RWPE2 (cell line): Measurements from ENCODE around the gene CRTC1.
A peak's percentile ranks its signal among the peaks of the same experiment; 100 is the strongest.

Experiments
- ATAC-seq: fragments of 200-7000 bp; cut with Tn5 transposase; 3 replicates; pipeline ENCODE4 v1.9.1; 2021; ENCODE audit warnings: low read depth
- DNase-seq: peaks from one replicate; pipeline ENCODE4 v3.0.0-alpha.2; 2020; ENCODE audit warnings: low spot score
- H3K27ac ChIP-seq: fragments of 450-650 bp; 2 replicates; pipeline ENCODE4 v1.5.1; 2017; ENCODE audit warnings: mild to moderate bottlenecking; ENCODE audit not compliant: poor library complexity, severe bottlenecking
- H3K27me3 ChIP-seq: fragments of 250-450 bp; sonication (Bioruptor Pico); 2 replicates; pipeline ENCODE4 v1.5.1; 2021; ENCODE audit warnings: mild to moderate bottlenecking, moderate library complexity; ENCODE audit not compliant: insufficient read depth, poor library complexity, severe bottlenecking
- H3K36me3 ChIP-seq: fragments of 250-450 bp; sonication (Bioruptor Pico); 2 replicates; pipeline ENCODE4 v1.5.1; 2020; ENCODE audit warnings: low read depth, mild to moderate bottlenecking, moderate library complexity
- H3K4me1 ChIP-seq: fragments of 250-450 bp; sonication (Bioruptor Pico); 2 replicates; pipeline ENCODE4 v1.5.1; 2021; ENCODE audit warnings: mild to moderate bottlenecking, moderate library complexity; ENCODE audit not compliant: insufficient read depth, poor library complexity, severe bottlenecking
- H3K4me3 ChIP-seq: fragments of 250-450 bp; sonication (Bioruptor Pico); 2 replicates; pipeline ENCODE4 v1.5.1; 2021; ENCODE audit warnings: mild to moderate bottlenecking, moderate library complexity; ENCODE audit not compliant: severe bottlenecking
- H3K9me3 ChIP-seq: fragments of 250-450 bp; sonication (Bioruptor Pico); 2 replicates; pipeline ENCODE4 v1.5.1; 2021; ENCODE audit warnings: mild to moderate bottlenecking, moderate library complexity; ENCODE audit not compliant: severe bottlenecking
- TF ChIP-seq, protein P1 (sequence below): fragments of 450-650 bp; IDR thresholded peaks from one replicate; pipeline ENCODE4 v1.5.1; 2017; ENCODE audit warnings: mild to moderate bottlenecking, moderate library complexity; ENCODE audit not compliant: poor library complexity, severe bottlenecking

The CRTC1 gene

GRCh38 chr19:18763674-18764590, 80.5 kb downstream of the CRTC1 start:
- ATAC-seq (peak; percentile 78), DNase-seq (peak; percentile 97)
- H3K9me3 ChIP-seq, result no peaks in the 10 kb centered on the region
- no peaks in the 10 kb centered on the region for H3K36me3 ChIP-seq
- H3K4me1 ChIP-seq, result peaks cover 34% of the 10 kb centered on the region
- H3K27me3 ChIP-seq, result no peaks in the 10 kb centered on the region
- peak overlapping the region; percentile 87 for H3K27ac ChIP-seq
- H3K4me3 ChIP-seq, result no peak overlapping the region
- TF ChIP-seq, protein P1, sequence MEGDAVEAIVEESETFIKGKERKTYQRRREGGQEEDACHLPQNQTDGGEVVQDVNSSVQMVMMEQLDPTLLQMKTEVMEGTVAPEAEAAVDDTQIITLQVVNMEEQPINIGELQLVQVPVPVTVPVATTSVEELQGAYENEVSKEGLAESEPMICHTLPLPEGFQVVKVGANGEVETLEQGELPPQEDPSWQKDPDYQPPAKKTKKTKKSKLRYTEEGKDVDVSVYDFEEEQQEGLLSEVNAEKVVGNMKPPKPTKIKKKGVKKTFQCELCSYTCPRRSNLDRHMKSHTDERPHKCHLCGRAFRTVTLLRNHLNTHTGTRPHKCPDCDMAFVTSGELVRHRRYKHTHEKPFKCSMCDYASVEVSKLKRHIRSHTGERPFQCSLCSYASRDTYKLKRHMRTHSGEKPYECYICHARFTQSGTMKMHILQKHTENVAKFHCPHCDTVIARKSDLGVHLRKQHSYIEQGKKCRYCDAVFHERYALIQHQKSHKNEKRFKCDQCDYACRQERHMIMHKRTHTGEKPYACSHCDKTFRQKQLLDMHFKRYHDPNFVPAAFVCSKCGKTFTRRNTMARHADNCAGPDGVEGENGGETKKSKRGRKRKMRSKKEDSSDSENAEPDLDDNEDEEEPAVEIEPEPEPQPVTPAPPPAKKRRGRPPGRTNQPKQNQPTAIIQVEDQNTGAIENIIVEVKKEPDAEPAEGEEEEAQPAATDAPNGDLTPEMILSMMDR, result no peak

DNA sequence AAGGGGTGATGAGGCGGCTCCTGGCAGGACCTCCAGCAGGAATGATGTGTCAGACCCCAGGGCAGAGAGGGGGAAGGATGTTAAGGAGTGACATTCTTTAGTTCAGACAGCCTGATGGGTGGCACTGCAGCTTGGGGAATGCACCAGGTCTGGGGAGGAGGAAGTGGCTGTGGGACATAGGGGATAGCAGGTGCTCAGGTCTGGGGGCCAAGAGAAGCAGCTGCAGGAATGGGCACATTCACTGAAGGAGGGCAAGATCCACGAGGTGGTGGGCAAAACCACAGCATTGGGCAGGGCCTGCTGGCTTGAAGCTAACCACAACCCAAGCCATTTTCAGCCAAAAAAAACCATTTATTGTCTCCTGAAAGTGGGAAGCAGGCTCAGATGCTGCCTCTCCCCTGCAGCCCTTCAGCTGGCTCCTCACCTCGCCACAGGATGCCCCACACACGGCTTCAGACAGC, 81.1 kb downstream of the CRTC1 start:
- H3K4me3 ChIP-seq, result no peak overlapping the region
- DNase-seq, result no peak
- peak overlapping the region; percentile 87 for H3K27ac ChIP-seq
- ATAC-seq, result no peak
- TF ChIP-seq, protein P1, result no peak
- H3K9me3 ChIP-seq, result no peaks in the 10 kb centered on the region
- H3K27me3 ChIP-seq, result no peaks in the 10 kb centered on the region
- no peaks in the 10 kb centered on the region for H3K36me3 ChIP-seq
- H3K4me1 ChIP-seq, result peaks cover 39% of the 10 kb centered on the region

- TF ChIP-seq, protein P1, result no peak
- H3K27ac ChIP-seq, result peak overlapping the region; percentile 87
- DNase-seq (no peak), ATAC-seq (no peak)
- H3K27me3 ChIP-seq, result no peaks in the 10 kb centered on the region
- H3K4me1 ChIP-seq, result peaks cover 39% of the 10 kb centered on the region
- no peaks in the 10 kb centered on the region for H3K36me3 ChIP-seq
- no peaks in the 10 kb centered on the region for H3K9me3 ChIP-seq
- no peak overlapping the region for H3K4me3 ChIP-seq
Observed at GRCh38 chr19:18765224-18765623, 81.7 kb downstream of the CRTC1 start.

GRCh38 chr19:18768046-18768771, 84.7 kb downstream of the CRTC1 start:
- no peaks in the 10 kb centered on the region for H3K27me3 ChIP-seq
- no peak overlapping the region for H3K27ac ChIP-seq
- no peaks in the 10 kb centered on the region for H3K36me3 ChIP-seq
- H3K4me1 ChIP-seq, result peaks cover 29% of the 10 kb centered on the region
- no peaks in the 10 kb centered on the region for H3K9me3 ChIP-seq
- DNase-seq (no peak), ATAC-seq (no peak)
- TF ChIP-seq, protein P1, result no peak
- no peak overlapping the region for H3K4me3 ChIP-seq
